Parathyroid adenoma (tissue), 2 donors: ENCODE data around the gene NR1H2.
"Not testable (repeated sequence)": the region's sequence is repeated elsewhere in the genome, so short reads cannot be mapped to it uniquely, and the experiment has no call there.

Experiments
- H2AFZ ChIP-seq: fragments of 300-600 bp; sonication (generic); one replicate; pipeline ENCODE4 v1.7.0; 2017; ENCODE audit warnings: antibody characterized with exemption, mild to moderate bottlenecking
- H3K27ac ChIP-seq: fragments of 300-600 bp; sonication (generic); one replicate; pipeline ENCODE4 v1.7.0; 2017
- H3K27me3 ChIP-seq: fragments of 300-600 bp; sonication (generic); one replicate; pipeline ENCODE4 v1.7.0; 2017; ENCODE audit warnings: low read length; ENCODE audit not compliant: control insufficient read depth, insufficient read depth
- H3K36me3 ChIP-seq: fragments of 300-600 bp; sonication (generic); one replicate; pipeline ENCODE4 v1.7.0; 2017; ENCODE audit warnings: low read length; ENCODE audit not compliant: control insufficient read depth, insufficient read depth
- H3K4me1 ChIP-seq: fragments of 300-600 bp; sonication (generic); one replicate; pipeline ENCODE4 v1.7.0; 2017; ENCODE audit warnings: control low read depth
- H3K4me2 ChIP-seq: fragments of 300-600 bp; sonication (generic); one replicate; pipeline ENCODE4 v1.7.0; 2017; ENCODE audit warnings: low read length
- H3K4me3 ChIP-seq: fragments of 300-600 bp; sonication (generic); one replicate; pipeline ENCODE4 v1.7.0; 2017; ENCODE audit warnings: low read depth, low read length
- H3K79me2 ChIP-seq: fragments of 300-600 bp; sonication (generic); one replicate; pipeline ENCODE4 v1.7.0; 2017; ENCODE audit warnings: control low read depth
- H3K9ac ChIP-seq: fragments of 300-600 bp; sonication (generic); one replicate; pipeline ENCODE4 v1.7.0; 2017; ENCODE audit warnings: mild to moderate bottlenecking
- H3K9me3 ChIP-seq: fragments of 300-600 bp; sonication (generic); one replicate; pipeline ENCODE4 v1.7.0; 2017; ENCODE audit warnings: low read length; ENCODE audit not compliant: control insufficient read depth
- CTCF ChIP-seq: fragments of 300-600 bp; sonication (generic); IDR thresholded peaks from one replicate; pipeline ENCODE4 v1.7.0; 2017; ENCODE audit warnings: antibody characterized with exemption, mild to moderate bottlenecking
- donor health status: primary hyperparathyroidism.

NR1H2 gene

GRCh38 chr19:50328873-50329145 lies 47.4 kb upstream of the NR1H2 start:
- H3K4me2 ChIP-seq = no peak overlapping the region
- no peak overlapping the region for H3K4me3 ChIP-seq
- H3K9ac ChIP-seq = no peak overlapping the region
- TF ChIP-seq CTCF = no peak
- no peaks in the 10 kb centered on the region for H3K9me3 ChIP-seq
- H2AFZ ChIP-seq = no peak overlapping the region
- H3K27me3 ChIP-seq = no peaks in the 10 kb centered on the region
- no peak overlapping the region for H3K27ac ChIP-seq
- H3K36me3 ChIP-seq = no peaks in the 10 kb centered on the region
- peaks cover 4% of the 10 kb centered on the region for H3K79me2 ChIP-seq
- H3K4me1 ChIP-seq = peaks cover 20% of the 10 kb centered on the region

- Histone ChIP-seq H3K4me2 (peak within 1 kb of the TSS; percentile 71), H3K36me3 (no peaks in the 10 kb centered on the region), H3K27ac (peak within 1 kb of the TSS; percentile 99), H3K27me3 (no peaks in the 10 kb centered on the region), H3K4me1 (peaks cover 24% of the 10 kb centered on the region), H2AFZ (peak within 1 kb of the TSS; percentile 63), H3K9me3 (no peaks in the 10 kb centered on the region), H3K4me3 (peak within 1 kb of the TSS; percentile 47), H3K79me2 (peaks cover 7% of the 10 kb centered on the region), H3K9ac (no peak within 1 kb of the TSS)
- TF ChIP-seq CTCF = no peak
These were observed 46.9 kb upstream of the NR1H2 start, which contains the start of gene KCNC3 for GRCh38 chr19:50329146-50329925. Gene KCNC3 (minus strand): TSS chr19:50329377. CDS start chr19:50329082, 295 bp downstream.

- H3K27me3 ChIP-seq, H3K79me2 ChIP-seq, H3K9me3 ChIP-seq, H3K36me3 ChIP-seq, H3K9ac ChIP-seq: not testable (repeated sequence)
- H3K4me3 ChIP-seq = peak overlapping the region; percentile 42
- H3K4me2 ChIP-seq = peak overlapping the region; percentile 71
- peak overlapping the region; percentile 43 for H2AFZ ChIP-seq
- H3K4me1 ChIP-seq = peaks cover 20% of the 10 kb centered on the region
- H3K27ac ChIP-seq = peak overlapping the region; percentile 99
These were observed 46.3 kb upstream of the NR1H2 start for GRCh38 chr19:50329926-50330294.

- H3K9ac ChIP-seq = no peak overlapping the region
- H3K36me3 ChIP-seq = no peaks in the 10 kb centered on the region
- H3K79me2 ChIP-seq = peaks cover 7% of the 10 kb centered on the region
- H3K4me2 ChIP-seq = peak overlapping the region; percentile 98
- H3K4me3 ChIP-seq = peak overlapping the region; percentile 98
- TF ChIP-seq CTCF = no peak
- no peaks in the 10 kb centered on the region for H3K9me3 ChIP-seq
- peak overlapping the region; percentile 99 for H3K27ac ChIP-seq
- H3K27me3 ChIP-seq = no peaks in the 10 kb centered on the region
- H2AFZ ChIP-seq = peak overlapping the region; percentile 30
- peaks cover 15% of the 10 kb centered on the region for H3K4me1 ChIP-seq
These were observed 45.7 kb upstream of the NR1H2 start for GRCh38 chr19:50330365-50331078.

- Histone ChIP-seq H3K4me1 (peaks cover 15% of the 10 kb centered on the region), H3K27me3 (no peaks in the 10 kb centered on the region), H3K36me3 (no peaks in the 10 kb centered on the region), H3K27ac (peak overlapping the region; percentile 99), H3K79me2 (peaks cover 3% of the 10 kb centered on the region), H3K4me2 (peak overlapping the region; percentile 98), H2AFZ (peak overlapping the region; percentile 96), H3K9me3 (no peaks in the 10 kb centered on the region), H3K4me3 (peak overlapping the region; percentile 98), H3K9ac (peak overlapping the region; percentile 13)
- no peak for TF ChIP-seq CTCF
These were observed 44.9 kb upstream of the NR1H2 start for GRCh38 chr19:50331221-50331993.
